Astrocyte of the hippocampus (primary cell): ENCODE measurements around the gene ZFAND5.

Source experiments
- DNase-seq: peaks from one replicate; pipeline ENCODE4 v3.0.0; 2011; ENCODE audit warnings: low read depth, low spot score

ZFAND5 gene

GRCh38 chr9:72324974-72325373, 40.0 kb downstream of the ZFAND5 start:
- DNase-seq = no peak

DNA sequence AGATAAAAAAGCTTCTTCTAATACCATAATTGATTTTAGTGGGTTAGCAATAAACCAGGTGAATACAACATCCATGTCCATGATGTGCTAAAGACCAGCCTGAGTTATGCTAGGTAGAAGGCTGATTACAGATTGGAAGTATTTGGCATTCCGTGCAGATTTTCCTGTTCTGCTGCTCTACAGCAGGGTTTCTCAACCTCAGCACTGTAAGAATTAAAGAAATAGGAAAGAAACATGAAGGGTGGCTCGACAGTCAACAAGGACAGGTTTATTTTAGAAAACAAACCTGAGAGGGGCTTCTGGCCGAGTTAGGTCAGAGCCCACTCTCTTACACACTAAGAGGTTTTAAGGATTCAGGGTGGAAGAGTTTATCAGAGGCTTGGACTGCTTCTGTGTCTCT, 42.3 kb downstream of the ZFAND5 start:
- no peak for DNase-seq

DNA sequence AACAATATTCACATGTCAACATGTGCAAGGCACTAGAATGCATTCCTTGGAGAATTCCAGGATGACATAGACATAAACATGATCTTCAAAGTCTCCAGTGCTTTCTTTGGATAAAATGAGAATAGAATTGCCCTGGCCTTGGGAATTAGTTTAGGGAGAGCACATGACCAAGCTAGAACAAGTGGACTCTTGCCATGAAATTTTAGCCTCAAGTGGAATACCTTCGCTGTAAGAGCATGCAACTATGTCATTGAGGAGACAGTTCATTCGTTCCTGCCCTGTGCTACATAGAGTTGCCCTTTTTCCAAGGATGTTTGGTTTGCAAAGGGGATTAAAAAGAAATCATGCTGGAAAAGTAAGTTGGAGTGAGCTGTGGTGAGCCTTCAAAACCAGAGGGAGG, 42.7 kb downstream of the ZFAND5 start:
- no peak for DNase-seq

DNA sequence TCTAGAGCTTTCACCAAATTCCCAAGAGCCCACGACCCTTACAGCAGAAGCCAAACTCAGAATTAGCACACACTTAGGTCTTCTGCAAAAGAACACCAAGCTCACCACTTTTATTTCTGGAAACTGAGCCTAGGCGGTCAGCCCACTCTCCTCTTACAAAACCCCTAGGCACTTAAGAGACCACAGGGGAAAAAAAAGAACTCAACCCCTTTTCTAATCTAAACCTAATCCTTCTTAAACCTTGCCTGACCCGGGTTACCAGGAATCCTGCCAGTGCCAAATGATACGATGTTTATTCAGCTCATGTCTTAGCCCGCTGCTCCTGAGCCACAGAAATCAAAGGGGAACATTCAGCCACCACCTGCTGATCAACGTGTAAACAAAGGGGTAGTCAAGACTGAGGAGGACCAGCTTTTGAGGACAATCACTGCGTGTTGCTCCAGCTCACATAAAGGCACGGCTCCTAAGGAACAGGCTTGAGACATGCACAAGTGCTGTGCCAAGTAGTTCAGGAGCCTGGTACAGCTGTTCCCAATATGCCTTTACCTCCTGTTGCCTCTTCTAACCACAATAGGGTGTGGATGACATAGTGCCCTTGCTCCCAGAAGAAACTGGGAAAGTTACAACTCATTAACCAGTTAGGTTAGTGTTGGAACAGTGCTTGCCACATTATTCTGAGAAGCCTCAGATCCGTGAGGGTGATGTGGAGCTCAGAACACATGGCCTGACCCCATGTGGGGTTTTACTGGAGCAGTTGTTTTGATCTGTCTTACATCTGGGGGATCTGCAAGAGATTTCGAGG, 49.3 kb downstream of the ZFAND5 start:
- peak; percentile 89 for DNase-seq

- peak; percentile 93 for DNase-seq
These were observed 49.9 kb downstream of the ZFAND5 start for GRCh38 chr9:72315089-72315509.

DNA sequence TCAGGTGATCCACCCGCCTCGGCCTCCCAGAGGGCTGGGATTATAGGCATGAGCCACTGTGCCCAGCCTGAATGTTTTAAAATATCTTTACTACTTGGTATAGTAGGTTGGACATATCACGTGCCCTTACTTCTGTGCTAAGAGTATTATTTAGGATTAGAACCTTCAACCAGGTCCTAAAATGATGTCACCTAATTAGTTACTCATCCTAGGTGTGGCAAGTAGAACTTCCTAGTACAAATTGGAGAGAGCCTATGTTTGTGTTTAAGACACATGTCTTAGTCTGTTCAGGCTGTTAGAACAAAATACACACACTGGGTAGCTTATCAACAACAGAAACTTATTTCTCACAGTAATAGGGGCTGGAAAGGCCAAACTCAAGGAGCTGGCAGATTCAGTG, 51.5 kb downstream of the ZFAND5 start:
- DNase-seq = no peak

DNA sequence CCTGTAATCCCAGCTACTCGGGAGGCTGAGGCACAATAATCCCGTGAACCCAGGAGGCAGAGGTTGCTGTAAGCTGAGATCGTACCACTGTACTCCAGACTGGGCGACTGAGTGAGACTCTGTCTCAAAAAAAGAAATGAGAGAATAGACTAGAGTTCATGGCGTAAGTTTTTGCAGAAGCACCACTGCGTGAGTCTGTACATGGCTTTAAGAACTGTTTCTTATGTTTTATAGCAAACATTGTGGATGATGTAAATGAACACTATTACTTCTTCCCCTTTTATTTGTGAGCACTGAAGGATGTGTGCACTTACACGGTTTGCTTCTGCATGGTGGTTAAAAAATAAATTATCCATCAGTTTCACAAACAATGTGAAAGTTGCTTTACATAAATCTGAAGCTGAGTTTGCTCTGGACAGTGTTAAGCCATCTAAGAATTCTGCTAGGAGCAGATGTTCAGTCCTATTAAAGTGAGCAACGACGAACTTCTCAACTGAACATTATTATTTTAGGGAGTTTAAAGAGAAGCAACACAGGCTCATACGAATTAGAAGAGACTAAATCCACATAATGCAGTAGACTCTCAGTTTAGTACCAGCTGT, 52.5 kb downstream of the ZFAND5 start:
- DNase-seq = no peak

GRCh38 chr9:72309364-72310133, 55.5 kb downstream of the ZFAND5 start:
- DNase-seq = no peak

DNA sequence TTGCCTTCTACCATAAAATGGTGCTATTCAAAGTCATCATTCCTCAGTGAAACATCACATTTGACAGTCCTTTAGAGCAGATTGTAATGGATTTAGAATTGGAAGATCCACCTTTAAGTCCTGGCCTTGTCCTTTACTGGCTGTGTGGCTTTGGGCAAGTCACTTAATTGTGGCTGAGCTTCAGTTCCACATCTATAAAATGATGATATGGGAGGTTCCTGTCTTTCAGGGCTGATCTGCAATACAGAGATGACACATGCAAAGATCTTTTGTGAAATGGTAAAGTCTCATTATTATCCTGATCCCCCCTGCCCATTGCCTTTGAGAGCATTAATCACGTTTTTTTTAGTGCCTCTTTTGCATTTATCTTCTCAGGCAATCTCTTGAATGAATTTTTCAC, 58.2 kb downstream of the ZFAND5 start:
- no peak for DNase-seq

- DNase-seq = no peak
These were observed 59.3 kb downstream of the ZFAND5 start for GRCh38 chr9:72305707-72306106.

- DNase-seq = no peak
These were observed 59.9 kb downstream of the ZFAND5 start for GRCh38 chr9:72305102-72305546.

DNA sequence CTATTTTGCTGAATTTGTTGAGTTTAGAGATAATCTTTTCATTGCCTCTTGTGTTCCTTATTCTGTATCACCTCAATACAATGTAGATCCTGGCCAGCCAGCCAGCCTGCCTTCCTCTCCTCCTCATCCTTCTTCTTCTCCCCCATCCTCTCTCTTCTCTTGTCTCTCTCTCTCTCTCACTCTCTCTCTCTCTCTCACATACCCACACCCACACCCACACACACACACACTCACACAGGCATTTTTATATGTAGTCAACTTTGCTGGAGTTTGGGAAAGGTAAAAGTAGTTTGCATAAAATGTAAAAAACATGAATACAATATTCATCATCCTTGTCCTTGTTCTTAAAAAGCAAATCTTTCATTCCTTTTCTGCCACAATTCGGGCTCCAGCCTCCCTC, 60.5 kb downstream of the ZFAND5 start:
- no peak for DNase-seq
